Measurements from ENCODE around the gene MYBPH.

Gene MYBPH

DNA sequence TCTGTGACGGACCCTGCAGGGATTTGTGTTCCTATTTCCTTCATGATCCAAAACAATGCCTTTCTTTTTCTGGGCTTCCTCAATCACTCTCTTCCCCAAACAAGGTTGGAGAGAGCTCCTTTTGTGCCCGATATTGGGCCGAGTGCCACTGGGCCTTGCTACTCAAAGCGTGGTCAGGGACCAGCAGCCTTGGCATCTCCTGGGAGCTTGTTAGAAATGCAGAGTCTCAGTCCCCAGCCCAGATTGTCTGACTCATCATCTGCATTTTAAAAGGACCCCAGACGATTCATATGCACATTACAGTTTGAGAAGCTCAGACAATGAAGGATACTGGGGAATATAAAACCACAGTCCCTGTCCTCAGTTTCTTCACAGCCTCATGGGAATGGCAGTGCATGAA is 28.2 kb downstream of the MYBPH start:
- DNase-seq (ENCODE audit: extremely low read depth, low read depth), result no peak
- no peak overlapping the region for H3K4me3 ChIP-seq (replicated peaks; ENCODE audit: low read depth, low read length)
- TF ChIP-seq, protein P1, sequence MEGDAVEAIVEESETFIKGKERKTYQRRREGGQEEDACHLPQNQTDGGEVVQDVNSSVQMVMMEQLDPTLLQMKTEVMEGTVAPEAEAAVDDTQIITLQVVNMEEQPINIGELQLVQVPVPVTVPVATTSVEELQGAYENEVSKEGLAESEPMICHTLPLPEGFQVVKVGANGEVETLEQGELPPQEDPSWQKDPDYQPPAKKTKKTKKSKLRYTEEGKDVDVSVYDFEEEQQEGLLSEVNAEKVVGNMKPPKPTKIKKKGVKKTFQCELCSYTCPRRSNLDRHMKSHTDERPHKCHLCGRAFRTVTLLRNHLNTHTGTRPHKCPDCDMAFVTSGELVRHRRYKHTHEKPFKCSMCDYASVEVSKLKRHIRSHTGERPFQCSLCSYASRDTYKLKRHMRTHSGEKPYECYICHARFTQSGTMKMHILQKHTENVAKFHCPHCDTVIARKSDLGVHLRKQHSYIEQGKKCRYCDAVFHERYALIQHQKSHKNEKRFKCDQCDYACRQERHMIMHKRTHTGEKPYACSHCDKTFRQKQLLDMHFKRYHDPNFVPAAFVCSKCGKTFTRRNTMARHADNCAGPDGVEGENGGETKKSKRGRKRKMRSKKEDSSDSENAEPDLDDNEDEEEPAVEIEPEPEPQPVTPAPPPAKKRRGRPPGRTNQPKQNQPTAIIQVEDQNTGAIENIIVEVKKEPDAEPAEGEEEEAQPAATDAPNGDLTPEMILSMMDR (IDR thresholded peaks at IDR 0.05; ENCODE audit: low read depth, low read length, missing control alignments), result no peak

- TF ChIP-seq, protein P1 (IDR thresholded peaks at IDR 0.05; ENCODE audit: low read depth, low read length, missing control alignments), result no peak
- no peak overlapping the region for H3K4me3 ChIP-seq (replicated peaks; ENCODE audit: low read depth, low read length)
- no peak for DNase-seq (ENCODE audit: extremely low read depth, low read depth)
These were observed 29.1 kb downstream of the MYBPH start for GRCh38 chr1:203146537-203146936.

DNA sequence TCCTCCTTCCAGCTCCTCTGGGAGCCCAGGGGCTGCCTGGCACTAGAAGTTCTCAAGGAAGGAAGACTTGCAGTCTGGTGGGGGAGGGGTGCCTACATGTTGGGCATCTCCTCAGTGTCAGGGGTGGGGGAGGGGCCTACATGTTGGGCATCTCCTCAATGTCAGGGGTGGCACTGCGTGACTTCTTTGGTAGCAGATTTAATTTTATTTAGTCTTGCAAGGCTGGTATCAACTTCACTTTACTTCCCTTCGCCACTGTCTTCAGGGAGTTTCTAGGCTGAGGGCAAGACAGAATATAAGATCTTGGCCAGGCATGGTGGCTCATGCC is 29.6 kb downstream of the MYBPH start:
- no peak for DNase-seq (ENCODE audit: extremely low read depth, low read depth)
- TF ChIP-seq, protein P1 (IDR thresholded peaks at IDR 0.05; ENCODE audit: low read depth, low read length, missing control alignments), result no peak
- H3K4me3 ChIP-seq (replicated peaks; ENCODE audit: low read depth, low read length), result no peak overlapping the region

GRCh38 chr1:203145321-203146041 is 30.1 kb downstream of the MYBPH start:
- H3K4me3 ChIP-seq (replicated peaks; ENCODE audit: low read depth, low read length), result no peak overlapping the region
- DNase-seq (ENCODE audit: extremely low read depth, low read depth), result no peak
- TF ChIP-seq, protein P1 (IDR thresholded peaks at IDR 0.05; ENCODE audit: low read depth, low read length, missing control alignments), result no peak

- H3K4me3 ChIP-seq (replicated peaks; ENCODE audit: low read depth, low read length), result no peak overlapping the region
- TF ChIP-seq, protein P1 (IDR thresholded peaks at IDR 0.05; ENCODE audit: low read depth, low read length, missing control alignments), result no peak
- DNase-seq (ENCODE audit: extremely low read depth, low read depth), result no peak
These were observed 31.0 kb downstream of the MYBPH start for GRCh38 chr1:203144661-203145060.

DNA sequence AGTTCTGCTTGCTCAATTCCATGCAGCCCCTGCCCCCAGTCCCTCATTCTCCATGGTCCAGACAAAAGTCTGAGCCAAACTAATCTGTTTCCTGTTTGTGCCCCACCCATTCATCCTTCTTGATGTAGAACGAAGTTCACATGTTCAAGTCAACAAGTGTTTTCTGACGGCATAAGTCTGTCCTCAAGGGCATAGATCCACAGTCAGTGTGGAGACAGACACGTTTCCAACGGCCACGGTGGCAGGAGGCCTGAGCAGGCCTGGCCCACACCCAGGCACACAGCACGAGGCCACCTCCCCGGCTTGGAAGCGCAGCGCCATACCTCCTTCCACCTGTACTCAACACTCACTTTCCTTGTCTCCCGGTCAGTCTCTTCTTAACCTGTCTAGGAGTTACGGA is 32.0 kb downstream of the MYBPH start:
- TF ChIP-seq, protein P1 (IDR thresholded peaks at IDR 0.05; ENCODE audit: low read depth, low read length, missing control alignments), result no peak
- DNase-seq (ENCODE audit: extremely low read depth, low read depth), result no peak
- H3K4me3 ChIP-seq (replicated peaks; ENCODE audit: low read depth, low read length), result no peak overlapping the region
